ENCODE measurements around the gene GP1BA. TPM values are rescaled to one million over a fixed set of nuclear protein-coding genes. Genes with fewer than 3 reads are reported as not detected.
A peak's percentile ranks its signal among the peaks of the same experiment; 100 is the strongest.

Gene GP1BA
- total and polyA plus RNA-seq, 11 donors, result 0.06 to 0.35 (median 0.20) TPM; not detected in 6

DNA sequence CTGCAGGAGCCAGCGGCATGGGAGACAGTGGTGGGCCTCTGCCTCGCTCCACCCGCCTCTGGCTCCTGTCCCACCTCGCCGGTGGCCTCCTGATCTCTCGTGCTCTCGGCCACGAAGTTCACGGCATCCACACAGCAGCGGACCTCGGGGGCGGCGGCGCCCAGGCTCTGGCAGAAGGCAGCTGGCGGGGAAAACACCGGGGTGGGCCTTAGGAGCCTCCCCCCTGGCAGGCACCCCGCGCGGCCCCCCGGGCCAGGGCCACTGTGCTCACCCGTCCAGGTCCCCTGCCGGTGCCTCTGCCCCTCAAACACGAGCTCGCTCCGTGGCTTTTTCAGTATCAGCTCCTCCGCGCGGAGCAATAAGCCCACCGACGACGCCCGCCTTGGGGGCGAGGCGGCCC lies 33.1 kb upstream of the GP1BA start:
- peaks cover 0 to 37% (median 34%) of the 10 kb centered on the region in 9 donors for H3K36me3 ChIP-seq
- H3K9me3 ChIP-seq, result no peaks in the 10 kb centered on the region
- 15 to 27% (median 17%) methylated on average over 1 to 34 of the region's 34 CpGs; no CpG with 5 or more reads in 1 of the 4 donors for WGBS, 4 donors
- no peak for TF ChIP-seq POLR2A (IDR thresholded peaks at IDR 0.05)
- TF ChIP-seq, protein P1, sequence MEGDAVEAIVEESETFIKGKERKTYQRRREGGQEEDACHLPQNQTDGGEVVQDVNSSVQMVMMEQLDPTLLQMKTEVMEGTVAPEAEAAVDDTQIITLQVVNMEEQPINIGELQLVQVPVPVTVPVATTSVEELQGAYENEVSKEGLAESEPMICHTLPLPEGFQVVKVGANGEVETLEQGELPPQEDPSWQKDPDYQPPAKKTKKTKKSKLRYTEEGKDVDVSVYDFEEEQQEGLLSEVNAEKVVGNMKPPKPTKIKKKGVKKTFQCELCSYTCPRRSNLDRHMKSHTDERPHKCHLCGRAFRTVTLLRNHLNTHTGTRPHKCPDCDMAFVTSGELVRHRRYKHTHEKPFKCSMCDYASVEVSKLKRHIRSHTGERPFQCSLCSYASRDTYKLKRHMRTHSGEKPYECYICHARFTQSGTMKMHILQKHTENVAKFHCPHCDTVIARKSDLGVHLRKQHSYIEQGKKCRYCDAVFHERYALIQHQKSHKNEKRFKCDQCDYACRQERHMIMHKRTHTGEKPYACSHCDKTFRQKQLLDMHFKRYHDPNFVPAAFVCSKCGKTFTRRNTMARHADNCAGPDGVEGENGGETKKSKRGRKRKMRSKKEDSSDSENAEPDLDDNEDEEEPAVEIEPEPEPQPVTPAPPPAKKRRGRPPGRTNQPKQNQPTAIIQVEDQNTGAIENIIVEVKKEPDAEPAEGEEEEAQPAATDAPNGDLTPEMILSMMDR (IDR thresholded peaks at IDR 0.05), result no peak
- intact Hi-C loops (cut with DNase I), result loop anchor here in 1 of 10 donors (10.0 kb wide), 1 partner anchor 334 kb away; the partner anchor contains the start of gene GGT6
- H3K27me3 ChIP-seq, result peaks cover 0 to 32% (median 11%) of the 10 kb centered on the region in 9 donors
- peak overlapping the region in 2 of 12 donors; percentile 40 to 64 for H3K27ac ChIP-seq
- ATAC-seq (peak in 1 of 4 donors; percentile 2), DNase-seq (no peak)
- H3K4me3 ChIP-seq, result peak overlapping the region; percentile 15 to 66 (median 54)
- peaks cover 0 to 42% (median 21%) of the 10 kb centered on the region in 12 donors for H3K4me1 ChIP-seq

DNA sequence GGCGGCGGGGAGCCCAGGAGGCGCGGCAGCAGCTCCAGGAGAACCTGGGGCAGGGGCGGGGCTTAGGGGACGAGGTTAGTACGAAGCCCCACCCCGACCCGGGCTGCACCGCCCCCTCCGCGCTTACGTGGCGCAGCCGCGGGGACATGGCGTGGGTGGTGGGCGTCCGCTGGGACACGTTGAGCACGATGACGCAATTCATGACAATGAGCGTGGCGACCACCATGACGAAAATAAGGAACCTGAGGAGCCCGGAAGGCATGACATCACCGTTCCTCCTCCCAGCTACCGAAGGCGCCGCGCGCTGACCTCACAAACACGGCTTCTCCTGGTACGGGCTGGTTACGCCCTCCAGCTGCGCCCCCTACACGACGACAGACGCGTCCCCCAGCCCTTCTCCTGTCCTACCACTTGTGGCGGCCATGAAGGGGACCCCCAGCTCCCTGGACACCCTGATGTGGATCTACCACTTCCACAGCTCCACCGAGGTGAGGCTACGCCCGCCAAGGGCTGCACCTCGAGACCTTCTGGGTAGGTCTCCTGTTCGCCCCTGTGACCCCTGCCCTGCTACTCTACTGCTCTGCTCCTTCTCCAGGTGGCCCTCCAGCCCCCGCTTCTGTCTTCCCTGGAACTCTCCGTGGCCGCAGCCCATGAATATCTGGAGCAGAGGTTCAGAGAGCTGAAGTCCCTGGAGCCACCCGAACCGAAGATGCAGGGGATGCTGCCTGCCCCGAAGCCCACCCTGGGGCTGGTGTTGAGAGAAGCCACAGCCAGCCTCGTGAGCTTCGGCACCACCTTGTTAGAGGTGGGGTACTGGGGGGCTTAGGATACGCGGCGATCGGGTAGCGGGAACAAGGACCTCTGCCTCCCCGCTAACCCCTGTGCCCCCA lies 32.5 kb upstream of the GP1BA start, which contains the start of gene C17orf107:
TSS of gene C17orf107 (plus strand) at position 196 of the 890 bp plus-strand sequence. CDS start at position 423, 227 bp downstream.
- Histone ChIP-seq H3K27ac (peak within 1 kb of the TSS in 3 of 12 donors; percentile 40 to 78 (median 59)), H3K4me3 (peak within 1 kb of the TSS; percentile 15 to 66 (median 54)), H3K36me3 (peaks cover 0 to 30% (median 27%) of the 10 kb centered on the region in 9 donors), H3K4me1 (peaks cover 0 to 42% (median 21%) of the 10 kb centered on the region in 12 donors), H3K27me3 (peaks cover 0 to 32% (median 11%) of the 10 kb centered on the region in 9 donors), H3K9me3 (no peaks in the 10 kb centered on the region)
- intact Hi-C loops (cut with DNase I), result loop anchor here in 3 of 10 donors (10.0 kb wide), 2 partner anchors 165 to 335 kb away; partner anchors contain the start of gene GGT6 (in 1 of the 3)
- DNase-seq, result peak; percentile 80 to 89 (median 82)
- no peak for TF ChIP-seq POLR2A (IDR thresholded peaks at IDR 0.05)
- TF ChIP-seq, protein P1 (IDR thresholded peaks at IDR 0.05), result peak in 1 of 12 donors; percentile 9
- ATAC-seq, result peak in 3 of 4 donors; percentile 55 to 78 (median 71)
- WGBS, 4 donors, result 10 to 18% (median 10%) methylated on average over 34 to 60 of the region's 60 CpGs

DNA sequence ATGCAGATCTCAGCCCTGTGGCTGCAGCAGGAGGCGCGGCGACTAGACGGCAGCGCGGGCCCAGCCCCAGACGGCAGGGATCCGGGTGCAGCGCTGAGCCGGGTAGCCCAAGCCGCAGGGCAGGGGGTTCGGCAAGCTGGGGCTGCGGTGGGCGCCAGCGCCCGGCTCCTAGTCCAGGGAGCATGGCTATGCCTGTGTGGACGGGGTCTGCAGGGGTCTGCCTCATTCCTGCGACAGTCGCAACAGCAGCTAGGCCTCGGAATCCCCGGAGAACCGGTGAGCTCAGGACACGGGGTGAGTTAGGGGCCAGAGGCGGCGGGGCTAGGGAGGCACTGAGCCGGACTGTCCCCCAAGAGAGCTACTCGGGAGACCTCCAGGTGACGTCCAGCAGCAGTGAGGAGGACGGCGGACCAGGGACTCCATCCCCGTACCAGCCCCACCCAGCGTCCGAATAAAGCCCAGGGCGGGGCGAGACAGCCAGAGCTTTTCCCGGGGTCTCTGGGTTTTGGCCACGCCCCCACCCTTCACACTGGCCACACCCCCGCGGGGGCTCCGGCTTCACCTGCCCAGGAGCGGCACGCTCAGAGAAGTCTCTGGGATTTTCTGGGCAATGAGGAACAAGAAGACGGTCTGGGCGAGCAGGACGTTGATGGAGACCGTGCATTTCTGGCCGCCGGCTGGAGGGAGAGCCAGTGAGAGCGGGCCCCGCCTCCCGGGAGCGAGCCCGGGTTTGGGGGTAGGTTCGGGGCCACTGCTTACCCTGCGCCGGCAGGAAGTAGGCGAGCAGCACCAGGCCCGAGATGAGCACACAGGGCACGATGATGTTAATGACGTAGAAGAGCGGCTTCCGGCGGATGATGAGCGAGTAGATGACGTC lies 31.6 kb upstream of the GP1BA start:
- Histone ChIP-seq H3K36me3 (peaks cover 0 to 21% (median 18%) of the 10 kb centered on the region in 9 donors), H3K4me1 (peaks cover 0 to 42% (median 21%) of the 10 kb centered on the region in 12 donors), H3K4me3 (peak overlapping the region in 11 of 12 donors; percentile 18 to 66 (median 54)), H3K27me3 (peaks cover 0 to 32% (median 11%) of the 10 kb centered on the region in 9 donors), H3K27ac (peak overlapping the region in 4 of 12 donors; percentile 3 to 78 (median 39)), H3K9me3 (no peaks in the 10 kb centered on the region)
- intact Hi-C loops (cut with DNase I), result loop anchor here in 2 of 10 donors (10.0 kb wide), 1 partner anchor 164 kb away; no protein-coding TSS in a partner anchor
- DNase-seq (no peak), ATAC-seq (peak in 1 of 4 donors; percentile 29)
- no peak for TF ChIP-seq POLR2A (IDR thresholded peaks at IDR 0.05)
- TF ChIP-seq, protein P1 (IDR thresholded peaks at IDR 0.05), result no peak
- WGBS, 4 donors, result 22 to 52% (median 30%) methylated on average over 39 to 65 of the region's 65 CpGs
